ENCODE results near the gene FERMT1. TPM values are rescaled to one million over a fixed set of nuclear protein-coding genes. Genes with fewer than 3 reads are reported as not detected.

FERMT1 gene
- total and polyA plus RNA-seq, 2 donors (not counting 1 experiment from before 2014, with no cell fraction given) = not detected

GRCh38 chr20:6053064-6053775 is 69.6 kb downstream of the FERMT1 start:
- Histone ChIP-seq H4K20me1 (ENCODE audit: control insufficient read depth, insufficient read depth, low read length, poor library complexity, severe bottlenecking) (no peaks in the 10 kb centered on the region), H3K4me2 (replicated peaks; ENCODE audit: low read depth, low read length, poor library complexity, severe bottlenecking) (no peak overlapping the region), H2AFZ (ENCODE audit: insufficient read depth, low read depth, low read length, poor library complexity, severe bottlenecking) (no peak overlapping the region), H3K9ac (ENCODE audit: low read length) (no peak overlapping the region), H3K4me1 (ENCODE audit: control insufficient read depth in 2 of 2, insufficient read depth in 2 of 2, low read length in 2 of 2) (peaks cover 5 to 10% of the 10 kb centered on the region in 2 donors), H3K36me3 (replicated peaks in 1 of 2; ENCODE audit: control extremely low read depth in 1 of 2, control insufficient read depth in 1 of 2, extremely low read depth in 1 of 2, insufficient read depth in 2 of 2, low read length in 1 of 2) (no peaks in the 10 kb centered on the region), H3K79me2 (ENCODE audit: control insufficient read depth, insufficient read depth, low read length) (no peaks in the 10 kb centered on the region), H3K27me3 (replicated peaks in 1 of 4; ENCODE audit: control extremely low read depth in 1 of 4, control insufficient read depth in 3 of 4, insufficient read depth in 4 of 4, low read length in 3 of 4) (peaks cover 0 to 35% (median 8%) of the 10 kb centered on the region in 4 experiments), H3K4me3 (ENCODE audit: control extremely low read depth in 1 of 5, extremely low read depth in 1 of 5, insufficient read depth in 1 of 5, low read depth in 2 of 5, low read length in 4 of 5) (no peak overlapping the region), H3K9me3 (ENCODE audit: control extremely low read depth in 1 of 3, control insufficient read depth in 2 of 3, insufficient read depth in 1 of 3, low read length in 2 of 3) (no peaks in the 10 kb centered on the region), H3K27ac (ENCODE audit: low read length in 2 of 2) (no peak overlapping the region)
- 77% methylated on average over 7 of the region's 8 CpGs for WGBS (ENCODE audit: insufficient coverage)
- intact Hi-C loops (cut with micrococcal nuclease) = no loop called here
- TF ChIP-seq EZH2 (IDR thresholded peaks at IDR 0.05; ENCODE audit: borderline replicate concordance, insufficient read depth, low read depth, low read length, poor library complexity, severe bottlenecking) = no peak
- TF ChIP-seq CTCF (IDR thresholded peaks at IDR 0.05) = no peak
- H3K27me3 Mint-ChIP-seq = peaks cover 34% of the 10 kb centered on the region
- no peaks in the 10 kb centered on the region for H3K9me3 Mint-ChIP-seq (ENCODE audit: insufficient read depth)
- CTCF ChIA-PET = no interaction called here
- peaks cover 4% of the 10 kb centered on the region for H3K4me1 Mint-ChIP-seq
- POLR2A ChIA-PET = no interaction called here
- ATAC-seq (ENCODE audit: low read depth) = no peak
- no peak overlapping the region for H3K27ac Mint-ChIP-seq
- no peak for DNase-seq
- H3K4me3 Mint-ChIP-seq = no peak overlapping the region

- no peaks in the 10 kb centered on the region for H3K36me3 ChIP-seq (replicated peaks in 1 of 2; ENCODE audit: control extremely low read depth in 1 of 2, control insufficient read depth in 1 of 2, extremely low read depth in 1 of 2, insufficient read depth in 2 of 2, low read length in 1 of 2)
- H3K9ac ChIP-seq (ENCODE audit: low read length) = no peak overlapping the region
- H3K4me2 ChIP-seq (replicated peaks; ENCODE audit: low read depth, low read length, poor library complexity, severe bottlenecking) = no peak overlapping the region
- H3K79me2 ChIP-seq (ENCODE audit: control insufficient read depth, insufficient read depth, low read length) = no peaks in the 10 kb centered on the region
- H3K4me3 ChIP-seq (ENCODE audit: control extremely low read depth in 1 of 5, extremely low read depth in 1 of 5, insufficient read depth in 1 of 5, low read depth in 2 of 5, low read length in 4 of 5) = no peak overlapping the region
- Mint-ChIP-seq H3K4me3 (no peak overlapping the region), H3K4me1 (peaks cover 4% of the 10 kb centered on the region), H3K9me3 (ENCODE audit: insufficient read depth) (no peaks in the 10 kb centered on the region), H3K27ac (no peak overlapping the region), H3K27me3 (peaks cover 21% of the 10 kb centered on the region)
- peaks cover 0 to 24% (median 8%) of the 10 kb centered on the region in 4 experiments for H3K27me3 ChIP-seq (replicated peaks in 1 of 4; ENCODE audit: control extremely low read depth in 1 of 4, control insufficient read depth in 3 of 4, insufficient read depth in 4 of 4, low read length in 3 of 4)
- POLR2A ChIA-PET = no interaction called here
- 67% methylated on average over 2 of the region's 5 CpGs for WGBS (ENCODE audit: insufficient coverage)
- H4K20me1 ChIP-seq (ENCODE audit: control insufficient read depth, insufficient read depth, low read length, poor library complexity, severe bottlenecking) = no peaks in the 10 kb centered on the region
- intact Hi-C loops (cut with micrococcal nuclease) = no loop called here
- no peak overlapping the region for H3K27ac ChIP-seq (ENCODE audit: low read length in 2 of 2)
- ATAC-seq (ENCODE audit: low read depth) = no peak
- TF ChIP-seq CTCF (IDR thresholded peaks at IDR 0.05) (no peak), EZH2 (IDR thresholded peaks at IDR 0.05; ENCODE audit: borderline replicate concordance, insufficient read depth, low read depth, low read length, poor library complexity, severe bottlenecking) (no peak)
- H3K4me1 ChIP-seq (ENCODE audit: control insufficient read depth in 2 of 2, insufficient read depth in 2 of 2, low read length in 2 of 2) = peaks cover 5 to 10% of the 10 kb centered on the region in 2 donors
- no peaks in the 10 kb centered on the region for H3K9me3 ChIP-seq (ENCODE audit: control extremely low read depth in 1 of 3, control insufficient read depth in 2 of 3, insufficient read depth in 1 of 3, low read length in 2 of 3)
- no peak overlapping the region for H2AFZ ChIP-seq (ENCODE audit: insufficient read depth, low read depth, low read length, poor library complexity, severe bottlenecking)
- CTCF ChIA-PET = no interaction called here
- DNase-seq = no peak
Observed at GRCh38 chr20:6051505-6051904, 71.3 kb downstream of the FERMT1 start.

Data from B cell (primary cell).